GM21529 (cell line): ENCODE measurements around the gene RBM34.
"Not testable (repeated sequence)": the region's sequence is repeated elsewhere in the genome, so short reads cannot be mapped to it uniquely, and the experiment has no call there.

Experiments used
- ATAC-seq: cut with Tn5 transposase; IDR thresholded peaks from one replicate; pipeline ENCODE4 v1.9.1; 2021; ENCODE audit not compliant: unreplicated experiment

Gene RBM34

GRCh38 chr1:235113183-235113917 is 47.7 kb downstream of the RBM34 start:
- ATAC-seq, result no peak

GRCh38 chr1:235112297-235113182 is 48.5 kb downstream of the RBM34 start:
- ATAC-seq, result no peak

GRCh38 chr1:235111107-235111506 is 49.9 kb downstream of the RBM34 start:
- no peak for ATAC-seq

- no peak for ATAC-seq
Observed at GRCh38 chr1:235108876-235109275, 52.2 kb downstream of the RBM34 start.

- no peak for ATAC-seq
Observed at GRCh38 chr1:235108185-235108593, 52.9 kb downstream of the RBM34 start.

GRCh38 chr1:235107368-235108184 is 53.5 kb downstream of the RBM34 start:
- ATAC-seq, result no peak

- no peak for ATAC-seq
Observed at GRCh38 chr1:235106457-235106856, 54.6 kb downstream of the RBM34 start.

GRCh38 chr1:235105051-235106043 is 55.7 kb downstream of the RBM34 start:
- peak; percentile 90 for ATAC-seq

- ATAC-seq, result no peak
Observed at GRCh38 chr1:235102993-235103411, 58.0 kb downstream of the RBM34 start.

GRCh38 chr1:235102259-235102582 is 58.8 kb downstream of the RBM34 start:
- ATAC-seq, result no peak

- ATAC-seq, result no peak
Observed at GRCh38 chr1:235101558-235102258, 59.3 kb downstream of the RBM34 start.

GRCh38 chr1:235100194-235100772 is 60.8 kb downstream of the RBM34 start:
- no peak for ATAC-seq

- ATAC-seq, result no peak
Observed at GRCh38 chr1:235098991-235099390, 62.1 kb downstream of the RBM34 start.

- no peak for ATAC-seq
Observed at GRCh38 chr1:235098547-235098946, 62.5 kb downstream of the RBM34 start.

- not testable (repeated sequence) for ATAC-seq
Observed at GRCh38 chr1:235097501-235097900, 63.5 kb downstream of the RBM34 start.

- no peak for ATAC-seq
Observed at GRCh38 chr1:235095938-235096562, 65.0 kb downstream of the RBM34 start.

GRCh38 chr1:235093696-235094592 is 67.1 kb downstream of the RBM34 start:
- ATAC-seq, result no peak
